GOT3 (cell line): ENCODE results near the gene CUEDC1.

Experiments used
- DNase-seq: peaks from one replicate; lab custom pipeline; 2025; ENCODE audit warnings: mixed read lengths; lab: John Stamatoyannopoulos, UW

Gene CUEDC1, protein sequence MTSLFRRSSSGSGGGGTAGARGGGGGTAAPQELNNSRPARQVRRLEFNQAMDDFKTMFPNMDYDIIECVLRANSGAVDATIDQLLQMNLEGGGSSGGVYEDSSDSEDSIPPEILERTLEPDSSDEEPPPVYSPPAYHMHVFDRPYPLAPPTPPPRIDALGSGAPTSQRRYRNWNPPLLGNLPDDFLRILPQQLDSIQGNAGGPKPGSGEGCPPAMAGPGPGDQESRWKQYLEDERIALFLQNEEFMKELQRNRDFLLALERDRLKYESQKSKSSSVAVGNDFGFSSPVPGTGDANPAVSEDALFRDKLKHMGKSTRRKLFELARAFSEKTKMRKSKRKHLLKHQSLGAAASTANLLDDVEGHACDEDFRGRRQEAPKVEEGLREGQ

DNA sequence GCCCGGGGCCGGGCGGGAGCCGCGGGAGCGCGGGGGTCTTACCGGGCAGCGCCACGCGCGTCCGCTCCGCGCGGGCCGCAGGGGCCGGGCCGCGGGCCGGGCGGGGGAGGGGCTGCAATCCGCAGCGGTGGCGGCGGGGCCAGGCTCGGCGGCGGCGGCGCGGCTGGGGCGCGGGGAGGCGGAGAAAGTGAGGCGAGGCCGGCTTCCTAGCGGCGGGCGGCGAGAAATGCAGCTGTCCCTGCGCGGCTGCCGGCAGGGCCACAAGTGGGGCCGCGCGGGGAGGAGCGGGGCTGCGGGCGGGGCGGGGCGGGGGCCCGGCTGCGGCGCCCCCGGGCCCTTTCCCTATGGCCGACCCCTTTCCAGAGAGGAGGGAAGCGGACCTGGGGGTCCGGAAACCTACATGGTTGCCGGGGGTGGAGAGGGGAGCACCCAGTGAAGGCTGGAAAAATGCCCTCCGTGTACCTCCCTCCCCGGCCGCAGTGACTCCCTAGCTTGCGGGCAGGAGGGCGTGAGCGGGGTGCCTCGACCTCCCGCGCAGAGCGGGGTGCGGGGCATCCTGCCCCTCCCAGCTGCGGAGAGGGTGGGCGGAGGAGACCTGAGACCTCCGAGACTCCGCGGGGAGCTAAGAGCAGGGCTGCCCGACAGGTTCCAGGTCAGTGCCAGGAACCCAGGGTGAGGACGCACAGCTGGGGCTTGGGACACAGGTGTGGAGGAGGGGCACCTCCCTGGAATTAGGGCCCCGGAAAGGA lies at the start of gene CUEDC1:
TSS of gene CUEDC1 (minus strand) at position 230 of the 749 bp plus-strand sequence. CDS start 69,848 bp downstream, outside the sequence.
- peak; percentile 21 for DNase-seq

DNA sequence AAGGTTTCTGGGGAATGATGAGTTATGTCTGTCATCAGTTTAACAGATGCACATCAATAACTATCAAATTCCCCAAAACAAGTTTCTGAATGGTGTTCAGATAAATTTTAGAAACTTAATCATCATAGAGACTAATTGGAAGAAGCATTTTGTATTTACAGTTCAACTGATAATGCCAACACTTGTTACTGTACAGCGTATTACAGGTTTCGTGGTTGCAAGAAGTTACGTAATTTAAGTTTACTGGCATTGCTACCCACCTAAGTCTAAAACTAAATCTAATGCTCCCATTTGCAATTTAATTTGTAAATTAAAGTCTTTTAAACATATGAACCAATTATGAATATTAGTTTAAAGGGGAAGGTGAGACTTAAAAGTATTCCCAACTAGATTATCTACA lies 48.8 kb upstream of the CUEDC1 start:
- no peak for DNase-seq

DNA sequence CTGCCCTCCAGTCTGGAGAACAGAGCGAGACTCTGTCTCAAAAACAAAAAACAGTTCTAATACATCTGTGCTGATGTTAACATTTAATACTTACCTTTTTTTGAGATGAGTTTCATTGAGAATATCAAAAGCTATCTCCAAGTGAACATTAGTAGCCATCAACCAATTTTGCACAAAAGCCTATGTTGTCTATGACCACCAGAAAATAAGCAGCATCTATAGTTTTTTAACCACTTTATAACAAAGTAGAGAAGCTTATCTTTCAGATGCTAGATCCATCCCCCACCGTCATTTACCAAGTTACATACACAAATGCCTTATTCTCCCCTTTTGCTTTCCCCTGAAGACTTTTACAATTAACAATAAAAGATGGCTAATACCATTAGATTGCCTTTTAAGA lies 47.8 kb upstream of the CUEDC1 start:
- DNase-seq = no peak

DNA sequence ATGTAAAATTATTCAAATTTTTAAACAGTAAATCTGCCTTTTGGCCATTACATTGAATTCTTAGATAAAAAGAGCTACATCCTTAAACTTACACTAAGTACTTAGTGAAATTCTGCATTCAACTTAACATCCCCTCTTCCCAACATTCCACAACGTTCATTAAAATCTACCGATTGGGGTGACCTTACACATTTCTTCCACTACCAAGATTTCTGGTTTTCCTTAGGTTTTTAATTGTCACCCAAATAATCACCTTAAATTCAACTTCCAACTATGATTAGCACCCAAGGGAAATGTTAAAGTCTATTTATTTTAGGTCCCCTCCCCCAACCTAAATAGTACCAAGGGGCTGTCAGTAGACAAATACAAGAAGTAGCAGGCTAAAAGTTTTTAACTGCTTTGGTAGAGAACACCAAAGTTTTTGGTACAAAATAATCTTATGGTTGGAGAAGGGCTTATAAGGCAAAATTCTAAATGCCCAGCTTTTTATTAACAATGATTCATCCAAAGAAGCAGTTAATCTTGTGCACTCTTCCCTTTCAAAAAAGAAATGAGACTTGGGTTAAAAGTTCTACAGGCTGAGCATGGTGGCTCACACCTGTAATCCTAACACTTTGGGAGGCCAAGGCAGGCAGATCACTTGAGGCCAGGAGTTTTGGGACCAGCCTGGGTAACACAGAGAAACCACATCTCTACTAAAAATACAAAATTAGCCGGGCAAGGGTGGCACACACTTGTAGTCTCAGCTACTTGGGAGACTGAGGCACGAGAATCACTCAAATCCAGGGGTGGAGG lies 47.1 kb upstream of the CUEDC1 start:
- DNase-seq = no peak

DNA sequence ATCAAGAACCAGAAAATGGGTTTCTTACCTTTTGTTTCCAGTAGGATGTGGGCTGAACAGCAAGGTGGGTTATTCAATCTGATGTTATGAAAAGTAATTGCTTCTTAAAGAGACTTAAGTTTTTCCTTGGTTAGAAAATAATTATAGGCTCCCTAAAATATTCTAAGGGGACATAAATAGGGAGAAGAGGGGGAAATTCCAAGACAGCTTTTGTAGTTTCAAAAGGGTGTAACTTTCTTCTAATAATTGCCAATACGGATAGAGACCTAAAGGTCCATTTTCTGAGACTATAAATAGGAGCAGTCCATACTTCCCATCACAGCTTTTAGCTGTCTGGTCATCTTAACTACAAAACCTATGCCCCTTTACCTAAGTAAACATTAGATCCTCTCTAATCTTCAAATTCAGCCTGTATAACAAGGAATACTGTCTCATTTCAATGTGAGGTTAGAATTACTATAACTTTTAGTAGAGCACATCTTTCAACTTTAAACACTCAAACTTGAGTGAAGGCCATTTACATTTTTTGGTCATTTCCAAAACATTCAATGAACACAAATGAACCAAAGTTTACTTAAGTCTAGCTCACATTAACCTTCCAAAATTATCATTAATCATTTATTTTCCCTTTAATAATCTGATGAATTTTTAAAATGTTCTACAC lies 46.4 kb upstream of the CUEDC1 start:
- no peak for DNase-seq

DNA sequence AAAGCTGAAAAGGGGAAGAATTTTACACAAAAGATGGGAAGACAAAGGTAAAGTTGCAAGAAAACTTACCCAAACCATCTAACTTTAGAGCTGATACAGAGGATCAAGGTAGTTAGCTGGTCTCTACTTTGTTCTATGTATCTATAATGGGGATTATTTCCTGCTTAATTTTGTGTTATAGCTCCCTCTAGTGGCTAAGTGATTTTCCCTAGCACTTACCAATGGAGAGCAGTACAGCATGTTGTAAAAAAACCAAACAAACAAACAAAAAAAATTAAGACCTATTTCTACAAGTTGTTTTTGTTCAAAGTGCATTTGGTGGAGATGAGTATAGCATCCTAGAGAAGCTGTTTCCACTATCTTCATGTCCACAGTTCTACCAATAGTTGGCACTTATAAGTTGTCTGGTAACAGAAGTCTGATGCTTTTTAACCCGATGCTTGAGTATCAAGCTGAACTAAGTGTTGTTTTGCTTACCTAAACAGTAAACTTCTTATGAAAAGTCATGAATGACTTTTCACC lies 44.3 kb upstream of the CUEDC1 start:
- no peak for DNase-seq

DNA sequence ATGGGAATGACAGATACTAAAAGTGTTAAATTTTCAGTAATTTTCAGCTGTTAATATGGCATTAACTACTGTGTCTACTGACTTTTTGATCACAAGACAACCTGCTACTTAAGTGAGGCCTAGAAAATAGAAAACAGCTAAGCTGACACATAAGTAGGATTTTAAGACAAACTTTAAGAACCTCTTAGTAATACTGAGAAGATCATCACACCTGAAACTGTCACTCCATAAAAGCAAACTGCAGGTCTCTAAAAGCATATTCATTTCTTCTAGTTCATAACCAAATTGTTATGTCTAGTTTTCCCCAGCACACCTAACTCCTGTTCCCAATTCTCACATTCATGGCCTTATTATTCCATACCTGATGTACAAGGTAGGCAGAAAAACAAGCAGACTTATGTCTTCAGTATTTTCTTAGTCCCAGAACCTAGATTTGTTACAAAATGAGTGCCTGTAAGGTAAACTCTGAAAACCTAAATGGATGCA lies 43.8 kb upstream of the CUEDC1 start:
- no peak for DNase-seq

DNA sequence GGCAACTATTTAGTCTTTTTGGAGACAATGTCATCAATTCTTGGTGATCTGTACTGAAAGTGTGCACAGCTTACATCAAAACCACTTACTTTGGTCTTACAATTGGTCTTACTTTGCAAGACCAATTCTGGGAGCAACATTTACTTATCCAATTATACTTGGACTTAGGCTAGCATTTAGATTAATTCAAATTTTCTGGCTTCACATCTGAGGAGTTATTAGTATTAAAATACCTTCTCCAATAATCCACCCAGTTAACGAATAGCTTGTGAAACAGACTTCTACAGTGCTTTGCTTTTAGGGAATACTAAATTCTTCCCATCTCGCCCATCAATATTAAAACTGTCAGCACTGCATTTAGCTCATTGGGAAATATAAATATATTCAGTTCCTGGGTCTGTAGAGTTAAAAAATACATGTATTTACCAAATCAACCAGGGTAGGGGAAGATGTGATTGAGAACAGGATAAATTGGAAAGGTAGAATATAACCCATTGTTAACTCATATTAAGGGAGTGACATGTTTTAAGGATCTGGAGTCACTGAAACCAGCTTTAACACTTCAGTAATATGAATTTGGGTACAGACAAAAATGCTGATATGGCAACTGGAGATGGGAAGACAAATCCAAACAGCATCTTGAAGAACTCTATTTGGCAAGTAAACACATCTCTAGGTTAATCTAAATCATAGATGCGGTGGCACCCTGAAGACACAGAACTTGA lies 42.0 kb upstream of the CUEDC1 start:
- DNase-seq = no peak

DNA sequence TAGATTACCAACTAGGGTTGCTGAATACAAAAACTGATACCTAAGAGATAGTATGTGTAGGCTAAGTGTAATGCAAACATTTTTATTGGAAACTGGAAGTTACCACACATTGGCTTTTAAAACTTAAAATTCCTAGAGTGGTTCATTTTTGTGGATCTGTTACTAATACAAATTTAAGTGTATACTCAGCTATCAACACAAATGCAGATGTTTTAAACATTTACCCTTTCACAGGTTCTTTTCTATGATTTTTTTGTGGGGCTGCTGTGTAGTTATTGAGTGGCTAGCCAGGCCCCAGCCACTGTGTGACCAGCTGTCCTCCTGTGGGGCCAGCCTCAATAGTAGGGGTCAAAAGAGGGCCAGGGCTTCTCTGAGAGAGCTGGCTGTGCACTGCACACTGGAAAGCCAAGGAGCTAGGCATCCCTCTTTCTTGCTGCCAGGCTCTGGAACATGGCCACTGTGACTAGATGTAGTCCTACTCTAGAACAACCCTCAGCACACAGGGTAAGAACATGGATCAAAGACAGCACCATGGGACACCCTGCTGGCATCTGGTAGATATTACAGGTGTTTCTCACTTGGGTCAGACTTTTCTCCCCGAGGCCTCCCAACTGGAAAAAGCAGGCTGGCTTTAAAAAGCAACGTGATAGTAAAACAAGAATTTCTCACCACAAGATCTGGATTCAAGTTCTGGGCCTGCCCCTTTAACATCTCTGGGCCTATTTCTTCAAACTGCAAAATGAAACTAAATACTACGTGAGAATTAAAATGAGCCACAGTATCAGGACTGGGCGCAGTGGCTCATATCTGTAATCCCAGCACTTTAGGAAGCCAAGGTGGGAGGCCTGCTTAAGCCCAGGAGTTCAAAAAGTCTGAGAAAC lies 40.1 kb upstream of the CUEDC1 start:
- peak; percentile 39 for DNase-seq

DNA sequence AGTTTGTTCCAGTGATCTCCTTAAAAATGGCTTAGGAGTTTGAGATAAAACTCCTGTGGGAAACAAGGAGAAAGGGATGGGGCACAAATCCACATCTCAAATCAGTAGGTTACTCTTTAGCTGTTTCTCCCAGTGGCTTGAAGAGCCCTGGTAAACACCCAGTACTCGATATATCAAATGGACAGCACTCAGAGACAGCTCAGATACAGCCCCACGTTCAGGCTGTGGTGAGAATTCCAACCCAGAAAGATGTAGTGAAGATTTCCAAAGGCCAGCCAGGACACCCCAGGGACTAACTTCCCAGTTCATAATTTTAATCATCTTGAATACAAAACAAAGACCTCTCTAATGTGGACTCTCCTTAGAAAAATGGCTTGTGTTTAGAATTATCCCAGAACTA lies 39.2 kb upstream of the CUEDC1 start:
- no peak for DNase-seq

DNA sequence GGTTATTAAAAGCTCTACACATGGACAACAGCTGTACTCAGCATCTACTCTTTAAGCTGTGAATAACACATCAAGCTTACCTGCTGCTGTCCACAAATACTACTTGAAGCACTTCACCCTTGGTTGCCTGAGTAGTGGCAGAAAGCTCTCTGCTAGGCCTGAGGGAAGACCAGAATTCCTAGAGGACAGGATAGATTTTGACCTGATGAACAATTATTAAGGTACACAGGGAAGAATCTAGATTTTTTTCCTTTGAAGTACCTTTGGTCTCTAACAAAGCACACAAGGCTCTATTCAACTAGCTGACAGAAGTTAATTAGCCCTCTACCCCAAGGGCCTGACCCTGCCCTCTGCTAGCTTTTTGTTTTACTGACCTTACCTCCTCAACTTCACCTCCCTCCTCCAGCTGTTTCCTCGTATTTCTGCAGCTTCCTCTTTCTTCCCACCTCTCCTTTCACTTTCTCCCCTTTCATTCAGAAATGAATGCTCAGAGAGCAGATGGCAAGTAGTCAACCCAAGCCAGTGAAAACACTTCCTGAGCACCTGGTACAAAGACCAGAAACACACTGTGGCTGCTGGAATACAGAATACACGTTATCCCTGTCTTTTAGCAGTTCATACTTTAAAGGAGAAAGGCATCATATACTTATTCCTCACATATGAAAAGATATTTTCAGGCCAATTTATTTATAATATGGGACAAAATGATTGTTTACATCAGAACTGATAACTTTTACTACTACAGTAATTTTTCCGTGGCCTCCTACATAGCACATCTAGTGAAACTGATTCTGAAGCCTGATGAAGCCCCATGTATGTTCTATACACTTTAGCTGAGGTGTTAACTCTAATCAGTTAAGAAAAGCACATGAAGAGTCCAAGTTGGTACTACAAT lies 38.5 kb upstream of the CUEDC1 start:
- DNase-seq = no peak

DNA sequence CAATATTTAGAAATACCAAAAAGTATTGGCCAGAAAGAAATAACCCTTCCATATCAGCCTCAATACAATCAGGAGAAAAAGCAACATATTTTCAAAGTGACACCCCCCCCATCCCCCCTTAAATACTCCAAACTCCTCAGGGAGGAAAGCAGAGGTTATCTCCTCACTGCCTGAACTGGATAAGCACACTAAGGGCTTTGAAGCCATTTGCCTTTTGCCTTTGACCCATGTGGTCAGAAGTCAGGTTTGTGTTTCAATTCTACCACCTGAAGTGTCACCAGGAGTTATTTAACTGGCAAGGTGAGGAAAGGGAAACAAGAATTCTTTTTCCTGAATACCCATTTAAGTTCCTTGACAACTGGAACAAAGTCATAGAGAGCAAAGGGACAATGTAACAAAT lies 36.3 kb upstream of the CUEDC1 start:
- DNase-seq = no peak

DNA sequence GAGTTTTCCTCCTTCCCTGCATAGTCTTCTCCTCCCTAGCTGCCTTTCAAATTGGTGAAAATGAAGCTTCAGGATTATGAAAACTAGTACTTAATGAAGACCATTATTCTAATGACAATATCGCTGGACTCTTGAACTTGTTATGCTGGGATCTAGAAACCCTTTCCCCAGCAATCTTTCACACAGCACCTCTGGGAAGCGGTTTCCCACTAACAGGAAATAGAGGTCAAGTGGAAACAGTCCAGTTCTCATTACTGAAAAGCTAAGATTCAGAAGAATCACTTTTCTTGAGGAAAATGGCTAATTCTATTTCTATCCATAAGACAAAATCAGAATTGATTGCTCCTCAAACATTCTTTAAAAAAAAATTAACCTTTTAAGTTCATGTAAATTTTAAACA lies 34.8 kb upstream of the CUEDC1 start:
- no peak for DNase-seq

DNA sequence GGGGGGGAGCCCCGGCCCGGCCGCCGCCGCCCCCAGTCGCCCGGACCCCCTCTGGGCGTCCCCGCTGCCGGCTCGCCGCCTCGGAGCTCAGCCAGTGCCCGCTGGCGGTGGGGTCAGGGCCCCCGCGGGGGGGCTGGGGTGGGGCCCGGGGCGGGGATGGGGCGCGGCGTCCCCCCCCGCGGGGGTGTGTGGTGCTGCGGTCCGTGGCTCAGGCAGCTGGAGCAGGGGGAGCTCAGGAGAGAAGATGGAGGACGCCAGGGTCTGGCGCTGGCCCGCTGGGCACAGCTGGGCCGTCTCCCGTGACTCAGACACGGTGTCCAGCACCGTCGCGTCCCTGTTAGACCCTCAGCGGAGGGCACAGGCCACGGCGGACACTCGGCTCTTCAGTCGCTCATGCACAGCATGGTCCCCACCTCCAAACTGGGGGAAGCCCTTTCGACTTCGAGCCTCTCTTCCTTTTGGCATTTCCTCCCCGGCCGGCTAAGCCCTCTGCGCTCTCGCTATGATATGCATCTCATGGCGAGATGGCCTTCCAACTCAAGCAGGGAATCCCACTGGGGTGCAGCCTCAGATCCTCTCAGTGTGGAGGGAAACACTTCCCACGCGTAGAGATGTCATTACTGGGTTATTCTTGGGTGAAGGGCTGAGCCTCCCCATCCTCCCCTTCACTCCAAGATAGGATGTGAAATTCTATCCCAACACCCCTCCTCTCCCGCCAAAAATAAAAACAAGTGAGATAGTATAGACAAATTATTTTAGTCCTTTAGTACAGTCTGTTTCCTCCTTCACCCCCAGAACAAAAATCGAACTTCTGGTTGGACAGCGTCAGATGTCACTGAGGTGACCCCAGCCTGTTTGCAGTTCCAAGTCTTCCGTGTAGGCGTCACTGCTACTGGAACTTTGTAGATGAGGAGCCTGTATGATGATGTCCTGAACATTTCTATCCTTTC lies 33.4 kb upstream of the CUEDC1 start:
- DNase-seq = peak; percentile 25

DNA sequence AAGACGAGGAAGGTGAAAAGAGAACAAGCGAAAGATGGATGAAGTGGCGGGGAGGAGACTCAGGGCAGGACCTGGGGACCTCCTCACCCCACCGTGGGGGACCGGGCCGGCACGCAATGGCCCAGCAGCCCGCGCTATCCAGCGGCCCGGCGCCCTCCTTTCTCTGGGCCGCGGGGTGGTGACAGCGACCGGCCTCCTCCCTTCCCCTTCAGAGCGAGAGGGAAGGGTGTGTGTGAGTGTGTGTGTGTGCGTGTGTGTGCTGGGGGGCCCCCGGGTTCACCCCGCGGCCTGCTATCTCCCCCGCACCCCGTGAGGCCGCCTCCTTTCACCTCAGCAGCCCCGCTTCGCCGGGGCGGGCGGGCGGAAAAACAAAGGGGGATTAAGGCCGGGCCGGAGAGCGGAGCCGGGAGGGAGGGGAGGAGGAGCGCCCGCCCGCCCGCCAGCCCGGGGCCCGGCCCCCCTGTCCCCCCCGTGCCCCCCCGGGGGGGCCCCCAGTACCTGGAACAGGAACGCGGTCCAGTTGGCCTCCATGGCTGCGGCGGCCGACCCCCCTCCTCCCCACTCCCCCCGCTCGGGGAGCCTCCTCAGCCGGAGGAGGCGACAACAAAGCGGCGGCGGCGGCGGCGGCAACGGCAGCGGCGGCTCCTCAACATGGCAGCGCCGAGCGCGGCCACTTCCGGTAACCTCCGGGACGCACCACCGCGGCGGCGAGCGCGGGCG lies 32.5 kb upstream of the CUEDC1 start, which contains the start of gene VEZF1:
TSS of gene VEZF1 (minus strand) at position 674 of the 720 bp plus-strand sequence. CDS start at position 531, 143 bp downstream.
- DNase-seq = peak; percentile 17

DNA sequence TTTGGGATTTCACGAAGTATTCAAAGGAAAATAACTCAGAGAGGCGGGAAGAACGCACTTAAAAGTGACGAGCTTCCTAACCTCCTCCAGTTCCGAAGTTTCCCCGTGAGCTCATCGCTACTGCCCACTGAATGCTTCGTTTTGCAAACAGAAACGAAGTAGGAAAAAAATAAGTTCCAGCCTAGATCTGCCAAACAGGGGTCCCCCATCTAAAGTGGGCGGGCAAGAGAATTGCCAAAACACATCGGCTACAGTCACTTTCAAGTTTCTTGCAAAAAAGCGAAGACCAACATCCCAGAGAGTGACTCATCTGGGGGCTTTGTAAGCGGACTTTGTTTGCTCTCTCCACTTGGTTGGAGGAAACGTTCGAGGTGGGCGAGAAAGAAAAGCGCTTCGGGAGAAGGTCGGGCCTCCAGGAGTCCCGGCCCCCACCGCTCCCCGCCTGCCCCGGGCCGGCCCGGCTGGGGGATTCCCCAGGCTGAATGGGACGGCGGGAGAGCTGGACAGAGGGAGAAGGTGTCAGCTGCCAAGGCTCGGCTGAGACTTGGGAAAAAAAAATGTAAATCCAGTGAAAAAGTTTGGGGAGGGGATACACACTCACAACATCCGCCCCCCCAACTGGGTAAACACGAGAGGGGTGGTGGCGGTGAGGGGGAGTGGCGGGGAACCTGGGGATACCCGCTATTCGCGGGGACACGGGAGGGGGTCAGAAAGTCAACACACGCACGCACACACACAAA lies 31.8 kb upstream of the CUEDC1 start:
- no peak for DNase-seq
